Measurements from ENCODE around the gene CEP162.

GRCh38 chr6:84182001-84182400 is 45.4 kb downstream of the CEP162 start:
- TF ChIP-seq CTCF (IDR thresholded peaks at IDR 0.05; ENCODE audit: low read depth, low read length, poor library complexity, severe bottlenecking) (no peak), EZH2phosphoT487 (IDR thresholded peaks at IDR 0.05; ENCODE audit: borderline replicate concordance, low read length) (no peak)
